ENCODE data around the gene KLHL36.
"Not testable (repeated sequence)": the region's sequence is repeated elsewhere in the genome, so short reads cannot be mapped to it uniquely, and the experiment has no call there.

KLHL36 gene

GRCh38 chr16:84617041-84617790 is 31.1 kb upstream of the KLHL36 start:
- DNase-seq = no peak

GRCh38 chr16:84617791-84618580 is 30.3 kb upstream of the KLHL36 start, which contains the start of gene COTL1:
TSS of gene COTL1 (minus strand) at chr16:84618078. CDS start at chr16:84617914, 164 bp downstream.
- DNase-seq = peak; percentile 83 to 93

GRCh38 chr16:84618581-84619460 is 29.5 kb upstream of the KLHL36 start:
- peak; percentile 82 to 95 for DNase-seq

- not testable (repeated sequence) for DNase-seq
Observed at GRCh38 chr16:84620913-84621312, 27.4 kb upstream of the KLHL36 start.

GRCh38 chr16:84625556-84625955 is 22.8 kb upstream of the KLHL36 start:
- DNase-seq = no peak

GRCh38 chr16:84628226-84628731 is 20.0 kb upstream of the KLHL36 start:
- DNase-seq = no peak

GRCh38 chr16:84629580-84629979 is 18.7 kb upstream of the KLHL36 start:
- no peak for DNase-seq

GRCh38 chr16:84630009-84630408 is 18.3 kb upstream of the KLHL36 start:
- no peak for DNase-seq

- no peak for DNase-seq
Observed at GRCh38 chr16:84630446-84631152, 17.7 kb upstream of the KLHL36 start.

GRCh38 chr16:84631153-84631466 is 17.2 kb upstream of the KLHL36 start:
- no peak for DNase-seq

- DNase-seq = no peak
Observed at GRCh38 chr16:84631886-84632285, 16.4 kb upstream of the KLHL36 start.

GRCh38 chr16:84632862-84633261 is 15.4 kb upstream of the KLHL36 start:
- DNase-seq = not testable (repeated sequence)

GRCh38 chr16:84633622-84634021 is 14.7 kb upstream of the KLHL36 start:
- DNase-seq = no peak

- DNase-seq = no peak
Observed at GRCh38 chr16:84635702-84636101, 12.6 kb upstream of the KLHL36 start.

GRCh38 chr16:84637709-84638108 is 10.6 kb upstream of the KLHL36 start:
- no peak for DNase-seq

GRCh38 chr16:84638231-84638806 is 10.0 kb upstream of the KLHL36 start:
- DNase-seq = no peak

- DNase-seq = no peak
Observed at GRCh38 chr16:84640145-84640544, 8.2 kb upstream of the KLHL36 start.

- DNase-seq = no peak
Observed at GRCh38 chr16:84641643-84642358, 6.5 kb upstream of the KLHL36 start.

GRCh38 chr16:84643180-84643583 is 5.1 kb upstream of the KLHL36 start:
- no peak for DNase-seq

GRCh38 chr16:84643674-84644073 is 4.6 kb upstream of the KLHL36 start:
- no peak for DNase-seq

Data from SW 1271 (cell line).